Measurements from ENCODE around the gene MCM6. TPM values are rescaled to one million over a fixed set of nuclear protein-coding genes. Genes with fewer than 3 reads are reported as not detected.

MCM6 gene
- total RNA-seq, 1 donor from 2014 or later: 9.5 TPM

- DNase-seq (ENCODE audit: low read depth) (peak; percentile 46), FAIRE-seq (no peak)
- Mint-ChIP-seq H3K4me1 (ENCODE audit: low read depth, unreplicated experiment) (peaks cover 1% of the 10 kb centered on the region), H3K27me3 (ENCODE audit: low read depth, unreplicated experiment) (no peaks in the 10 kb centered on the region), H3K4me3 (ENCODE audit: unreplicated experiment) (peak overlapping the region; percentile 93), H3K27ac (ENCODE audit: unreplicated experiment) (peak overlapping the region; percentile 86), H3K9me3 (ENCODE audit: unreplicated experiment) (no peaks in the 10 kb centered on the region), H3K36me3 (ENCODE audit: low read depth, unreplicated experiment) (peaks cover 2% of the 10 kb centered on the region)
- TF ChIP-seq EZH2 (IDR thresholded peaks at IDR 0.05; ENCODE audit: insufficient read depth, low read length): no peak
- TF ChIP-seq, protein P1, sequence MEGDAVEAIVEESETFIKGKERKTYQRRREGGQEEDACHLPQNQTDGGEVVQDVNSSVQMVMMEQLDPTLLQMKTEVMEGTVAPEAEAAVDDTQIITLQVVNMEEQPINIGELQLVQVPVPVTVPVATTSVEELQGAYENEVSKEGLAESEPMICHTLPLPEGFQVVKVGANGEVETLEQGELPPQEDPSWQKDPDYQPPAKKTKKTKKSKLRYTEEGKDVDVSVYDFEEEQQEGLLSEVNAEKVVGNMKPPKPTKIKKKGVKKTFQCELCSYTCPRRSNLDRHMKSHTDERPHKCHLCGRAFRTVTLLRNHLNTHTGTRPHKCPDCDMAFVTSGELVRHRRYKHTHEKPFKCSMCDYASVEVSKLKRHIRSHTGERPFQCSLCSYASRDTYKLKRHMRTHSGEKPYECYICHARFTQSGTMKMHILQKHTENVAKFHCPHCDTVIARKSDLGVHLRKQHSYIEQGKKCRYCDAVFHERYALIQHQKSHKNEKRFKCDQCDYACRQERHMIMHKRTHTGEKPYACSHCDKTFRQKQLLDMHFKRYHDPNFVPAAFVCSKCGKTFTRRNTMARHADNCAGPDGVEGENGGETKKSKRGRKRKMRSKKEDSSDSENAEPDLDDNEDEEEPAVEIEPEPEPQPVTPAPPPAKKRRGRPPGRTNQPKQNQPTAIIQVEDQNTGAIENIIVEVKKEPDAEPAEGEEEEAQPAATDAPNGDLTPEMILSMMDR (IDR thresholded peaks at IDR 0.05; ENCODE audit: insufficient read depth, low read depth, low read length): no peak
- peak overlapping the region; percentile 54 for H3K27ac ChIP-seq (ENCODE audit: low read depth, low read length)
- H3K9me3 ChIP-seq (ENCODE audit: insufficient read depth, low read depth, low read length): no peaks in the 10 kb centered on the region
- H3K4me1 ChIP-seq (ENCODE audit: insufficient read depth, low read length): peaks cover 5% of the 10 kb centered on the region
- H3K79me2 ChIP-seq (ENCODE audit: insufficient read depth, low read length): peaks cover 19% of the 10 kb centered on the region
- peaks cover 2% of the 10 kb centered on the region for H3K36me3 ChIP-seq (ENCODE audit: insufficient read depth, low read length)
- H3K4me3 ChIP-seq (ENCODE audit: insufficient read depth, low read depth, low read length): peak overlapping the region; percentile 75
- H3K4me2 ChIP-seq (ENCODE audit: low read length): peak overlapping the region; percentile 97
- peak overlapping the region; percentile 84 for H3K9ac ChIP-seq (ENCODE audit: low read length)
- H2AFZ ChIP-seq (ENCODE audit: low read depth, low read length): peak overlapping the region; percentile 90
- peaks cover 6% of the 10 kb centered on the region for H4K20me1 ChIP-seq (ENCODE audit: insufficient read depth, low read length)
- H3K27me3 ChIP-seq (ENCODE audit: insufficient read depth, low read length): no peaks in the 10 kb centered on the region
These were observed 665 bp downstream of the MCM6 start for GRCh38 chr2:135875491-135876065.

GRCh38 chr2:135874777-135875365 is 1.4 kb downstream of the MCM6 start:
- Mint-ChIP-seq H3K4me1 (ENCODE audit: low read depth, unreplicated experiment) (peaks cover 1% of the 10 kb centered on the region), H3K27me3 (ENCODE audit: low read depth, unreplicated experiment) (no peaks in the 10 kb centered on the region), H3K9me3 (ENCODE audit: unreplicated experiment) (no peaks in the 10 kb centered on the region), H3K27ac (ENCODE audit: unreplicated experiment) (no peak overlapping the region), H3K36me3 (ENCODE audit: low read depth, unreplicated experiment) (peaks cover 2% of the 10 kb centered on the region), H3K4me3 (ENCODE audit: unreplicated experiment) (peak overlapping the region; percentile 74)
- Histone ChIP-seq H3K36me3 (ENCODE audit: insufficient read depth, low read length) (peaks cover 9% of the 10 kb centered on the region), H3K4me3 (ENCODE audit: insufficient read depth, low read depth, low read length) (peak overlapping the region; percentile 75), H3K4me2 (ENCODE audit: low read length) (peak overlapping the region; percentile 97), H3K79me2 (ENCODE audit: insufficient read depth, low read length) (peaks cover 19% of the 10 kb centered on the region), H2AFZ (ENCODE audit: low read depth, low read length) (no peak overlapping the region), H4K20me1 (ENCODE audit: insufficient read depth, low read length) (peaks cover 6% of the 10 kb centered on the region), H3K4me1 (ENCODE audit: insufficient read depth, low read length) (peaks cover 5% of the 10 kb centered on the region), H3K9me3 (ENCODE audit: insufficient read depth, low read depth, low read length) (no peaks in the 10 kb centered on the region), H3K27ac (ENCODE audit: low read depth, low read length) (no peak overlapping the region), H3K9ac (ENCODE audit: low read length) (peak overlapping the region; percentile 84), H3K27me3 (ENCODE audit: insufficient read depth, low read length) (no peaks in the 10 kb centered on the region)
- DNase-seq (ENCODE audit: low read depth) (no peak), FAIRE-seq (no peak)
- no peak for TF ChIP-seq EZH2 (IDR thresholded peaks at IDR 0.05; ENCODE audit: insufficient read depth, low read length)
- TF ChIP-seq, protein P1 (IDR thresholded peaks at IDR 0.05; ENCODE audit: insufficient read depth, low read depth, low read length): no peak

- H3K4me1 Mint-ChIP-seq (ENCODE audit: low read depth, unreplicated experiment): peaks cover 1% of the 10 kb centered on the region
- Histone ChIP-seq H3K79me2 (ENCODE audit: insufficient read depth, low read length) (peaks cover 16% of the 10 kb centered on the region), H3K9me3 (ENCODE audit: insufficient read depth, low read depth, low read length) (no peaks in the 10 kb centered on the region), H3K4me1 (ENCODE audit: insufficient read depth, low read length) (peaks cover 3% of the 10 kb centered on the region), H3K27me3 (ENCODE audit: insufficient read depth, low read length) (no peaks in the 10 kb centered on the region), H3K4me3 (ENCODE audit: insufficient read depth, low read depth, low read length) (no peak overlapping the region), H3K27ac (ENCODE audit: low read depth, low read length) (no peak overlapping the region), H3K9ac (ENCODE audit: low read length) (no peak overlapping the region), H3K4me2 (ENCODE audit: low read length) (no peak overlapping the region), H2AFZ (ENCODE audit: low read depth, low read length) (no peak overlapping the region), H4K20me1 (ENCODE audit: insufficient read depth, low read length) (peaks cover 6% of the 10 kb centered on the region), H3K36me3 (ENCODE audit: insufficient read depth, low read length) (peaks cover 29% of the 10 kb centered on the region)
- H3K27ac Mint-ChIP-seq (ENCODE audit: unreplicated experiment): no peak overlapping the region
- H3K4me3 Mint-ChIP-seq (ENCODE audit: unreplicated experiment): no peak overlapping the region
- no peaks in the 10 kb centered on the region for H3K27me3 Mint-ChIP-seq (ENCODE audit: low read depth, unreplicated experiment)
- H3K36me3 Mint-ChIP-seq (ENCODE audit: low read depth, unreplicated experiment): no peaks in the 10 kb centered on the region
- H3K9me3 Mint-ChIP-seq (ENCODE audit: unreplicated experiment): no peaks in the 10 kb centered on the region
- FAIRE-seq: no peak
- no peak for DNase-seq (ENCODE audit: low read depth)
- TF ChIP-seq, protein P1 (IDR thresholded peaks at IDR 0.05; ENCODE audit: insufficient read depth, low read depth, low read length): no peak
- TF ChIP-seq EZH2 (IDR thresholded peaks at IDR 0.05; ENCODE audit: insufficient read depth, low read length): no peak
These were observed 5.7 kb downstream of the MCM6 start for GRCh38 chr2:135870571-135870970.

Data from astrocyte (in vitro differentiated cells and primary cell).